ENCODE data around the gene NR5A1.

NR5A1 gene

GRCh38 chr9:124437086-124437485 is 70.1 kb downstream of the NR5A1 start:
- no peak for DNase-seq

- DNase-seq = no peak
Measured at GRCh38 chr9:124436320-124436719, 70.9 kb downstream of the NR5A1 start.

All from AML-193 (cell line).